ENCODE results near the gene CUL3.

- TF ChIP-seq, protein P1, sequence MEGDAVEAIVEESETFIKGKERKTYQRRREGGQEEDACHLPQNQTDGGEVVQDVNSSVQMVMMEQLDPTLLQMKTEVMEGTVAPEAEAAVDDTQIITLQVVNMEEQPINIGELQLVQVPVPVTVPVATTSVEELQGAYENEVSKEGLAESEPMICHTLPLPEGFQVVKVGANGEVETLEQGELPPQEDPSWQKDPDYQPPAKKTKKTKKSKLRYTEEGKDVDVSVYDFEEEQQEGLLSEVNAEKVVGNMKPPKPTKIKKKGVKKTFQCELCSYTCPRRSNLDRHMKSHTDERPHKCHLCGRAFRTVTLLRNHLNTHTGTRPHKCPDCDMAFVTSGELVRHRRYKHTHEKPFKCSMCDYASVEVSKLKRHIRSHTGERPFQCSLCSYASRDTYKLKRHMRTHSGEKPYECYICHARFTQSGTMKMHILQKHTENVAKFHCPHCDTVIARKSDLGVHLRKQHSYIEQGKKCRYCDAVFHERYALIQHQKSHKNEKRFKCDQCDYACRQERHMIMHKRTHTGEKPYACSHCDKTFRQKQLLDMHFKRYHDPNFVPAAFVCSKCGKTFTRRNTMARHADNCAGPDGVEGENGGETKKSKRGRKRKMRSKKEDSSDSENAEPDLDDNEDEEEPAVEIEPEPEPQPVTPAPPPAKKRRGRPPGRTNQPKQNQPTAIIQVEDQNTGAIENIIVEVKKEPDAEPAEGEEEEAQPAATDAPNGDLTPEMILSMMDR (IDR thresholded peaks at IDR 0.05) = no peak
- no peak for TF ChIP-seq POLR2A (IDR thresholded peaks at IDR 0.05)
Measured at GRCh38 chr2:224612578-224612977, 27.4 kb upstream of the CUL3 start.
